ENCODE measurements around the gene FEM1B.
A peak's percentile ranks its signal among the peaks of the same experiment; 100 is the strongest.

DNA sequence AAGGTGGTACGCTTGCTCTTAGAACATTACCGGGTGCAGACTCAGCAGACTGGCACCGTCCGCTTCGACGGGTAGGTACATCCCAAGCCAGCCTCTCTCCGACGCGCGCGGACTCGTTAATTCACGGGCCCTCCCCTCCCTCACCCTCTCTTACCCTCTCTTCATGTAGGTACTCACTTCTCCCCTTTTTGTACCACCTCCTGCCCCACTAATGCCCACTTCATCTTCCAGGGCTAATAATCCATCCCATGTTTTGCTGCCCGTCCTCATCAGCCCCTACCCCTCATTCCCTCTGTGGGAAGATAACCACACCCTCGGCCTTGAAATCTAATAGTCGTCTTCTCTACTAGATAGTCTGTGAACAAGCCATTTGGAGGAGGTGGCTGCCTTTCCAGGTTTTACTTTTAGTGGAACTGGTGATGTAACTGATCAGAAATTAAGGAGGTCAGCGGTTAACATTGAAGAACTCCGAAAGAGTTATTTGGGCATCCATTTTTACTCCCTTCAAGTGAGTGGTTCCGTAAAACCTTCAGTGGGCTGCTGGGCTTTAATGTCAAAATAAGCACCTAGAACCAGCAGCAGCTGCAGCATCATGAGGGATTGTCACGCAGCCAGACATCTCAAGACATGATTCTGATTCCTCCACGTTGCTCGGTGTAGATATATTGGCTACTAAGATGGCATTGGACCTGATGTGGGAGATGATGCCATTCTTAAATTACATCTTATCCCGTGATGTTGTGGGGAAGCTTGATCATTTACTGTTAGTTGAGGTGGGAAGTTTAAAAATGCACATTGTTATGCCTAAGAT, 1.3 kb downstream of the FEM1B start:
- TF ChIP-seq CTCF (conservative IDR thresholded peaks at IDR 0.05; ENCODE audit: low read length) = 0 out of 2 replicates have a peak, but pooled peaks have one; percentile 12
- no peak for TF ChIP-seq EZH2phosphoT487 (IDR thresholded peaks at IDR 0.05; ENCODE audit: borderline replicate concordance, low read depth, low read length)

Data from OCI-LY7 (cell line).